ENCODE measurements around the gene LIN7C. TPM values are rescaled to one million over a fixed set of nuclear protein-coding genes. Genes with fewer than 3 reads are reported as not detected.

Gene LIN7C
- total RNA-seq, 1 experiment from 2014 or later = 39.8 TPM

DNA sequence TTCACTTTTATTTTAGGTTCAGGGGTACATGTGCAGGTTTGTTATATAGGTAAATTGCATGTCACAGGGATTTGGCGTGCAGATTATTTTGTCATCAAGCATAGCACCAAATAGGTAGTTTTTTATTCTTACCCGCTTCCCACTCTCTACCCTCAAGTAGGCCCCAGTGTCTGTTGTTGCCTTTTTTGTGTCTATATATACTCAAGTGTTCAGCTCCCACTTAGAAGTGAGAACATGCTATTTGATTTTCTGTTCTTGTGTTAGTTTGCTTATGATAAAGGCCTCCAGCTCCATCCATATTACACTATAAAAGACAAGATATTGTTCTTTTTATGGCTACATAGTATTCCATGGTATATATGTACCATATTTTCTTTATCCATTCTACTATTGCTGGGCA, 28.5 kb upstream of the LIN7C start:
- Histone ChIP-seq H3K36me3 (ENCODE audit: control insufficient read depth, insufficient read depth, low read length) (no peaks in the 10 kb centered on the region), H3K9me3 (no peaks in the 10 kb centered on the region), H3K27me3 (replicated peaks; ENCODE audit: control insufficient read depth, insufficient read depth, low read length) (no peaks in the 10 kb centered on the region; the same call in 1 of the 2 replicates), H3K4me3 (ENCODE audit: low read depth, low read length) (no peak overlapping the region), H3K4me1 (no peaks in the 10 kb centered on the region)
- no TSS peak for BruUV-seq (replicated peaks)
- DNase-seq = no peak
- Mint-ChIP-seq H3K4me3 (ENCODE audit: unreplicated experiment) (no peak overlapping the region), H3K4me1 (ENCODE audit: low read depth, unreplicated experiment) (no peaks in the 10 kb centered on the region), H3K27ac (ENCODE audit: unreplicated experiment) (no peak overlapping the region), H3K9me3 (ENCODE audit: unreplicated experiment) (no peaks in the 10 kb centered on the region), H3K36me3 (ENCODE audit: insufficient read depth, unreplicated experiment) (no peaks in the 10 kb centered on the region), H3K27me3 (ENCODE audit: insufficient read depth, unreplicated experiment) (peaks cover 9% of the 10 kb centered on the region)
- ChIA-PET POLR2A (no interaction called here), CTCF (no interaction called here)
- intact Hi-C loops (cut with micrococcal nuclease; ENCODE audit: unreplicated experiment) = no loop called here
- TF ChIP-seq, protein P1, sequence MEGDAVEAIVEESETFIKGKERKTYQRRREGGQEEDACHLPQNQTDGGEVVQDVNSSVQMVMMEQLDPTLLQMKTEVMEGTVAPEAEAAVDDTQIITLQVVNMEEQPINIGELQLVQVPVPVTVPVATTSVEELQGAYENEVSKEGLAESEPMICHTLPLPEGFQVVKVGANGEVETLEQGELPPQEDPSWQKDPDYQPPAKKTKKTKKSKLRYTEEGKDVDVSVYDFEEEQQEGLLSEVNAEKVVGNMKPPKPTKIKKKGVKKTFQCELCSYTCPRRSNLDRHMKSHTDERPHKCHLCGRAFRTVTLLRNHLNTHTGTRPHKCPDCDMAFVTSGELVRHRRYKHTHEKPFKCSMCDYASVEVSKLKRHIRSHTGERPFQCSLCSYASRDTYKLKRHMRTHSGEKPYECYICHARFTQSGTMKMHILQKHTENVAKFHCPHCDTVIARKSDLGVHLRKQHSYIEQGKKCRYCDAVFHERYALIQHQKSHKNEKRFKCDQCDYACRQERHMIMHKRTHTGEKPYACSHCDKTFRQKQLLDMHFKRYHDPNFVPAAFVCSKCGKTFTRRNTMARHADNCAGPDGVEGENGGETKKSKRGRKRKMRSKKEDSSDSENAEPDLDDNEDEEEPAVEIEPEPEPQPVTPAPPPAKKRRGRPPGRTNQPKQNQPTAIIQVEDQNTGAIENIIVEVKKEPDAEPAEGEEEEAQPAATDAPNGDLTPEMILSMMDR (IDR thresholded peaks at IDR 0.05; ENCODE audit: insufficient read depth in 1 of 2, low read depth in 1 of 2, low read length in 1 of 2, severe bottlenecking in 1 of 2, unreplicated experiment in 1 of 2) = no peak

DNA sequence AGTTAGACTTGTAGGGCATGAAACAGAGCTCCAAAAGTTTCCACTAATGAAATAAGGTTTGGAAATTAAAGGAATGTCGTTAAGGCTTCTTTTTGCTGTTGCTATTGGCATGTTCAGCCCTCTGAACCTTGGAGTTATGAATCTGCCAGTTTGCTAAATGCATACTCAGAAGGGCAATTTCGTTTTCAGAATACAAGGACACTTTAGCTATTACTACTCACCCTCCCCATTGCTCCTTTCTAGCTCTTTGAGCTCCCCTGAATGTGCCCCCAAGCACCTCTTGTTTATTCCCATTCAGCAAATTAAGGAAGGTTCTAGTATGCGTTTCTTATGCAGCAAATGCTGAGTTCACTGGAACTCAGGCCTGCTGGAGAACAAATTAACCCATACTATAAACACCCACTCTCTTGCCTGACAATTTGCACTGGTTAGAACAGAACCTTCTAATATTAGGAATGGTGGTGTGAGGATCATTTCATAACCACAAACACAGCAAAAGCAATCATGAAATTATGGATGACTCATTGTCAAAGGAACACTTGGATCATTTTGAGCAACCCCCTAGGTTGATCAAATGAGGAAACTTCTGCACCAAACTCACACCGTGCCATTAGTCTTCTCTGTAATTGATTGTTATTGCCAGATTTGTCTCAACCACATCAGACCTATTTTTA, 26.2 kb upstream of the LIN7C start:
- H3K4me1 ChIP-seq = no peaks in the 10 kb centered on the region
- no peaks in the 10 kb centered on the region for H3K36me3 ChIP-seq (ENCODE audit: control insufficient read depth, insufficient read depth, low read length)
- no peaks in the 10 kb centered on the region for H3K4me1 Mint-ChIP-seq (ENCODE audit: low read depth, unreplicated experiment)
- H3K27me3 ChIP-seq (replicated peaks; ENCODE audit: control insufficient read depth, insufficient read depth, low read length) = no peaks in the 10 kb centered on the region; the same call in 1 of the 2 replicates
- no peak overlapping the region for H3K4me3 ChIP-seq (ENCODE audit: low read depth, low read length)
- no peak overlapping the region for H3K27ac Mint-ChIP-seq (ENCODE audit: unreplicated experiment)
- no peak overlapping the region for H3K4me3 Mint-ChIP-seq (ENCODE audit: unreplicated experiment)
- POLR2A ChIA-PET = no interaction called here
- H3K27me3 Mint-ChIP-seq (ENCODE audit: insufficient read depth, unreplicated experiment) = peaks cover 6% of the 10 kb centered on the region
- no peak for DNase-seq
- H3K9me3 Mint-ChIP-seq (ENCODE audit: unreplicated experiment) = no peaks in the 10 kb centered on the region
- H3K9me3 ChIP-seq = no peaks in the 10 kb centered on the region
- BruUV-seq (replicated peaks) = no TSS peak
- TF ChIP-seq, protein P1 (IDR thresholded peaks at IDR 0.05; ENCODE audit: insufficient read depth in 1 of 2, low read depth in 1 of 2, low read length in 1 of 2, severe bottlenecking in 1 of 2, unreplicated experiment in 1 of 2) = no peak
- intact Hi-C loops (cut with micrococcal nuclease; ENCODE audit: unreplicated experiment) = no loop called here
- no peaks in the 10 kb centered on the region for H3K36me3 Mint-ChIP-seq (ENCODE audit: insufficient read depth, unreplicated experiment)
- CTCF ChIA-PET = no interaction called here

DNA sequence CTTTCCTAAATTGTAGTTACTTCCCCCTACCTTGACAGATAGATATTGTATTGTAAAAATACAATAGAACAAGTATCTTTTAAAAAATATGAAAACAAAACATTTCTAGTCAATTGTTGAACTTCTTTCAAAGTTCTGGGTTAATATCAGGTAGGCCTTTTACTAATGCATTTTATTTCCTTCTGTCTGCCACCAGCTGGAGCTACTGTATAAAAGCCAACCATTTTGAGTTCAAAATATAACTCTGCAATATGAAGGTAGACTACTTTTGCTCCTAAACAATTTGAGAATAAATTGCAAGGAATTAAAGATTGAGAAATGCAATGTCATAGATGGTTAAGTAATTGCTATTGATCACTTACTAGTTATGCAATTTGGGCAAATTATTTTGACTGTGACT, 22.1 kb upstream of the LIN7C start:
- CTCF ChIA-PET = no interaction called here
- no peak overlapping the region for H3K27ac Mint-ChIP-seq (ENCODE audit: unreplicated experiment)

More for the DNA sequence above, 22.1 kb upstream of the LIN7C start:
- Histone ChIP-seq H3K27me3 (replicated peaks; ENCODE audit: control insufficient read depth, insufficient read depth, low read length) (no peaks in the 10 kb centered on the region; the same call in none of the 2 replicates), H3K4me1 (no peaks in the 10 kb centered on the region), H3K4me3 (ENCODE audit: low read depth, low read length) (no peak overlapping the region), H3K9me3 (no peaks in the 10 kb centered on the region), H3K36me3 (ENCODE audit: control insufficient read depth, insufficient read depth, low read length) (no peaks in the 10 kb centered on the region)
- Mint-ChIP-seq H3K9me3 (ENCODE audit: unreplicated experiment) (no peaks in the 10 kb centered on the region), H3K4me3 (ENCODE audit: unreplicated experiment) (no peak overlapping the region), H3K36me3 (ENCODE audit: insufficient read depth, unreplicated experiment) (no peaks in the 10 kb centered on the region), H3K4me1 (ENCODE audit: low read depth, unreplicated experiment) (no peaks in the 10 kb centered on the region), H3K27me3 (ENCODE audit: insufficient read depth, unreplicated experiment) (peaks cover 3% of the 10 kb centered on the region)
- intact Hi-C loops (cut with micrococcal nuclease; ENCODE audit: unreplicated experiment) = loop anchor here (10.0 kb wide), 1 partner anchor 166 kb away; no protein-coding TSS in a partner anchor
- TF ChIP-seq, protein P1 (IDR thresholded peaks at IDR 0.05; ENCODE audit: insufficient read depth in 1 of 2, low read depth in 1 of 2, low read length in 1 of 2, severe bottlenecking in 1 of 2, unreplicated experiment in 1 of 2) = no peak
- no TSS peak for BruUV-seq (replicated peaks)
- POLR2A ChIA-PET = no interaction called here
- no peak for DNase-seq
